SK-N-SH (cell line): ENCODE results near the gene ATP6V1G2. TPM values are rescaled to one million over a fixed set of nuclear protein-coding genes. Genes with fewer than 3 reads are reported as not detected.

ENCODE experiments used
- CTCF ChIA-PET: fragments of 300-600, 350-600 bp; formaldehyde crosslinking; extraction: SDS; loops from one replicate; lab custom pipeline; 2021; lab: Yijun Ruan, JAX
- POLR2A ChIA-PET: fragments of 350-600 bp; sonication (Branson Sonifier 250); formaldehyde crosslinking; extraction: SDS; loops from one replicate; lab custom pipeline; 2020; ENCODE audit warnings: antibody characterized with exemption, inconsistent platforms; lab: Yijun Ruan, JAX
- DNase-seq: peaks from one replicate; pipeline ENCODE4 v3.0.0; 2012
- H2AFZ ChIP-seq: fragments of 200-600 bp; sonication (generic); 2 replicates; pipeline ENCODE4 v1.8.1; 2016; ENCODE audit warnings: antibody characterized with exemption, mild to moderate bottlenecking, low read depth
- H3F3A ChIP-seq: fragments of 200-600 bp; sonication (generic); replicated peaks from 2 replicates; pipeline ENCODE3; 2016; ENCODE audit warnings: antibody characterized with exemption, mild to moderate bottlenecking; ENCODE audit not compliant: insufficient read depth
- H3K27ac ChIP-seq, 2 experiments: fragments of 200-500 bp in 1 of 2; fragments of 200-600 bp in 1 of 2; sonication (Bioruptor generic) in 1 of 2; sonication (generic), shearing (Covaris generic) in 1 of 2; 2 replicates each; pipeline versions ENCODE4 v1.5.1 to v1.6.1; 2014 to 2016; ENCODE audit warnings: low read depth in 2 of 2, inconsistent platforms in 1 of 2, low read length in 1 of 2, mild to moderate bottlenecking in 1 of 2, mixed read lengths in 1 of 2
- H3K27me3 ChIP-seq: fragments of 200-600 bp; sonication (generic), shearing (Covaris generic); 2 replicates; pipeline ENCODE4 v1.6.1; 2016; ENCODE audit warnings: mixed run types; ENCODE audit not compliant: insufficient read depth
- H3K36me3 ChIP-seq, 2 experiments: fragments of 200-500 bp in 1 of 2; fragments of 200-600 bp in 1 of 2; sonication (Bioruptor generic) in 1 of 2; sonication (generic) in 1 of 2; replicated peaks in 1 of 2; 2 replicates each; pipeline versions ENCODE3 to v1.5.1; 2014 to 2016; ENCODE audit warnings: low read length in 1 of 2, mild to moderate bottlenecking in 1 of 2; ENCODE audit not compliant: insufficient read depth in 2 of 2, control insufficient read depth in 1 of 2
- H3K4me1 ChIP-seq, 2 experiments: fragments of 200-500 bp in 1 of 2; fragments of 200-600 bp in 1 of 2; sonication (Bioruptor generic) in 1 of 2; sonication (generic), shearing (Covaris generic) in 1 of 2; 2 replicates each; pipeline versions ENCODE4 v1.5.1 to v1.6.1; 2014 to 2016; ENCODE audit warnings: low read depth in 1 of 2, low read length in 1 of 2, mixed run types in 1 of 2; ENCODE audit not compliant: insufficient read depth in 2 of 2, control insufficient read depth in 1 of 2
- H3K4me2 ChIP-seq: fragments of 200-600 bp; sonication (generic), shearing (Covaris generic); 2 replicates; pipeline ENCODE4 v1.6.1; 2017; ENCODE audit warnings: mixed run types
- H3K4me3 ChIP-seq, 2 experiments: fragments of 200-500 bp in 1 of 2; fragments of 200-600 bp in 1 of 2; sonication (Bioruptor generic) in 1 of 2; sonication (generic), shearing (Covaris generic) in 1 of 2; 2 replicates each; pipeline versions ENCODE4 v1.5.1 to v1.8.1; 2014 to 2016; ENCODE audit warnings: low read depth in 2 of 2, inconsistent platforms in 1 of 2, low read length in 1 of 2, mild to moderate bottlenecking in 1 of 2, mixed read lengths in 1 of 2, moderate library complexity in 1 of 2
- H3K79me2 ChIP-seq: fragments of 200-600 bp; sonication (generic); 2 replicates; pipeline ENCODE4 v1.8.1; 2017; ENCODE audit warnings: mild to moderate bottlenecking; ENCODE audit not compliant: insufficient read depth
- H3K9ac ChIP-seq: fragments of 200-600 bp; sonication (generic); 2 replicates; pipeline ENCODE4 v1.6.1; 2017; ENCODE audit warnings: mixed run types
- H3K9me2 ChIP-seq: fragments of 200-600 bp; sonication (generic); 2 replicates; pipeline ENCODE4 v1.6.1; 2017; ENCODE audit warnings: mixed run types
- H3K9me3 ChIP-seq: fragments of 200-600 bp; sonication (generic); 2 replicates; pipeline ENCODE4 v1.6.1; 2017; ENCODE audit warnings: mixed run types, mild to moderate bottlenecking, moderate library complexity
- H4K20me1 ChIP-seq: fragments of 200-600 bp; sonication (generic); 2 replicates; pipeline ENCODE4 v1.6.1; 2017; ENCODE audit warnings: mild to moderate bottlenecking, mixed run types; ENCODE audit not compliant: insufficient read depth
- ELF1 ChIP-seq: IDR thresholded peaks from 2 replicates; pipeline ENCODE4 v1.4.0; 2012
- EP300 ChIP-seq, 2 experiments: IDR thresholded peaks; 2 replicates each; pipeline versions ENCODE4 v1.4.0 to v1.6.1; 2012; ENCODE audit warnings: borderline replicate concordance in 1 of 2, low read depth in 1 of 2, low read length in 1 of 2
- FOSL2 ChIP-seq: IDR thresholded peaks from 2 replicates; pipeline ENCODE4 v1.4.0; 2012; ENCODE audit warnings: low read depth, mild to moderate bottlenecking, moderate library complexity, borderline replicate concordance
- FOXM1 ChIP-seq: IDR thresholded peaks from 2 replicates; pipeline ENCODE4 v1.4.0; 2012; ENCODE audit warnings: low read depth, mild to moderate bottlenecking
- GATA2 ChIP-seq: sonication (generic); formaldehyde crosslinking; IDR thresholded peaks from 2 replicates; pipeline ENCODE4 v1.5.0; 2020; ENCODE audit warnings: mild to moderate bottlenecking, missing genetic modification reagents
- MEF2A ChIP-seq: IDR thresholded peaks from 2 replicates; pipeline ENCODE4 v1.4.0; 2012; ENCODE audit warnings: low read depth, borderline replicate concordance
- NRF1 ChIP-seq: IDR thresholded peaks from 2 replicates; pipeline ENCODE4 v1.6.1; 2012; ENCODE audit warnings: low read depth, mild to moderate bottlenecking, low read length
- YY1 ChIP-seq: IDR thresholded peaks from 2 replicates; pipeline ENCODE4 v1.4.0; 2012; ENCODE audit warnings: low read depth, mild to moderate bottlenecking
- WGBS: methylation state at CpG from one replicate; pipeline ENCODE4 v1.1.6; 2017; ENCODE audit warnings: low lambda C conversion rate; 5-methylcytosine and 5-hydroxymethylcytosine counted together
- polyA plus RNA-seq, 3 experiments: library from polyadenylated mRNA; depleted of rRNA; stranded (reverse); fragments of >200 nt; gene quantifications; 2 replicates each; pipeline ENCODE4 v1.2.3, GENCODE V29; 2012
- TF ChIP-seq, protein P1 (sequence below): IDR thresholded peaks from 2 replicates; pipeline ENCODE4 v1.4.0; 2012; ENCODE audit warnings: low read depth, borderline replicate concordance
- TF ChIP-seq, protein P2 (sequence below): fragments of 150-350 bp; IDR thresholded peaks from 2 replicates; pipeline ENCODE4 v1.6.1; 2017; ENCODE audit warnings: antibody characterized with exemption, low read length, low read depth, borderline replicate concordance
- TF ChIP-seq, protein P3 (sequence below): fragments of 150-350 bp; IDR thresholded peaks from 2 replicates; pipeline ENCODE4 v1.6.1; 2016; ENCODE audit warnings: mild to moderate bottlenecking, low read depth, low read length

ATP6V1G2 gene
- polyA plus RNA-seq, 1 of the 3 experiments (the other 2 are of a cell fraction): 13.6 TPM

DNA sequence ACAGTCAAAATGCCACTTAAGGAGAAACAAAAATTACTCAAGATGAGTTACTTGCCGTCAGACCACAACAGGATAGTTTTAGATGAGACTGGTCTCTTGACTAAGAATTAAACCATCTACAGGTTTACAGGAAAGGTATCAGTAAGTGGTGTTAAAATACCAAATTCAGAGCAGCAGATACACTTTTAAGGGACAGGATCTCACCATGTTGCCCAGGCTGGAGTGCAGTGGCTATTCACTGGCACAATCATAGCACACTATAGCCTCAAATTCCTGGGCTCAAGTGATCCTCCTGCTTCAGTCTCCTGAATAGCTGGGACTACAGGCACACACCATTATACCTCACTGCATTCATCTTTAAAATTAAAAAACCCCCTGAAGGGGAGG lies 13.0 kb downstream of the ATP6V1G2 start:
- no peak for TF ChIP-seq MEF2A
- no peak for TF ChIP-seq EP300 (IDR thresholded peaks at IDR 0.05; ENCODE audit: borderline replicate concordance in 1 of 2, low read depth in 1 of 2, low read length in 1 of 2)
- no peak for TF ChIP-seq FOXM1
- peaks cover 76 to 79% of the 10 kb centered on the region in 2 experiments for H3K36me3 ChIP-seq
- H3K4me1 ChIP-seq: 0 out of 4 replicates have a peak, but pooled peaks cover 0 to 2% of the 10 kb centered on the region in 2 experiments
- peaks cover 28% of the 10 kb centered on the region for H3F3A ChIP-seq
- H3K4me3 ChIP-seq: no peak overlapping the region
- no peaks in the 10 kb centered on the region for H3K9me3 ChIP-seq
- 95% methylated on average over 1 of the region's 1 CpG for WGBS
- no peak overlapping the region for H3K27ac ChIP-seq
- ChIA-PET POLR2A (interaction anchor here (1.0 kb wide), 1 partner anchor 9 kb away, joined by 3 read pairs; no protein-coding TSS in a partner anchor), CTCF (interaction anchor here (1.2 kb wide), 1 partner anchor 13 kb away, joined by 3 read pairs; the partner anchor contains the start of gene ATP6V1G2)
- no peak for DNase-seq
- H4K20me1 ChIP-seq: peaks cover 71% of the 10 kb centered on the region
- H3K9me2 ChIP-seq: no peaks in the 10 kb centered on the region
- no peak overlapping the region for H3K9ac ChIP-seq
- H3K27me3 ChIP-seq: no peaks in the 10 kb centered on the region
- H2AFZ ChIP-seq: no peak overlapping the region
- no peak overlapping the region for H3K4me2 ChIP-seq
- peaks cover 43% of the 10 kb centered on the region for H3K79me2 ChIP-seq

DNA sequence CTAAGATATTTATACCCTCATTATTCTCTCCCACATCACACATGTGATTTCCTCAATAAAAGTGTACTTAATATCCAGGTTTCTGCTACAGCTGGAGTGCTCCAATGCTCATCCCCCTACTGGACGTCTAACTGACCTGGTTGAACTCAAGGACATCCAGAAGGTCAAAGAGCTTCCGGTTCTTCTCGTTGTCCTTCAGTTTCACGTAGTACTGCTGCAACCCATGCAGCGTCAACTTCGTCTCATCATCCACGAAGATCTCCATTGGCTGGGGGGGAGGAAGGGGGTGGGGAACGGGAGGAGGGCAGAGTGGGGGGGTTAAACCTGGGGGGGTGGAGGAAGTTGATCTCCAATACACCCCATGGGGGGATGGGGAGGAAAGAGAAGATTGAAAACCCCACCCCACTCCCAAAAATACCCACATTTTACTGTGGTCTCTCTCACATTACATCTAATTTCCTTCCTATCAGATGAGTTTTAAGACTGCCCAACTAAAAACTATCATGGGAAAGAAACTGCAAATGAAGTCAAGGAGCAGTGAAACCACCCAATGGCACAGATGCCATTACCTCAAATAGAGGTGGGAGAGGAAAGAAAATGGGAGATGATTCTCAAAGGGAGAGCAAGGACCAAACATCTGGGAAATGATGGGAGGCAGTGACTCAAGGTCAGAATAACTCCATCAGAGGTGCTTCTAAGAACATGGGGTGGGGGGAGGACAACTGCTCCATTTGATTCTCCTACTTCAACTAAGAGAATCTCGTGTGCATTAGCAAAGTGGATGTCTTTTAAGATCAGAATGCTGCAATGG lies 13.6 kb downstream of the ATP6V1G2 start:
- H3K4me1 ChIP-seq: no peaks in the 10 kb centered on the region
- H3K27me3 ChIP-seq: no peaks in the 10 kb centered on the region
- no peak overlapping the region for H3K27ac ChIP-seq
- no peak for DNase-seq
- H3K4me3 ChIP-seq: no peak overlapping the region
- peaks cover 28% of the 10 kb centered on the region for H3F3A ChIP-seq
- H3K36me3 ChIP-seq: peaks cover 73 to 74% of the 10 kb centered on the region in 2 experiments
- CTCF ChIA-PET: interaction anchor here (1.4 to 3.0 kb wide), 3 partner anchors 7 to 65 kb away, joined by 3 to 12 read pairs (median 5); partner anchors contain the start of gene DDX39B
- H3K79me2 ChIP-seq: peaks cover 37% of the 10 kb centered on the region
- WGBS: 83% methylated on average over 9 of the region's 9 CpGs
- H3K4me2 ChIP-seq: no peak overlapping the region
- no peak overlapping the region for H2AFZ ChIP-seq
- H3K9me3 ChIP-seq: no peaks in the 10 kb centered on the region
- no peak overlapping the region for H3K9ac ChIP-seq
- POLR2A ChIA-PET: no interaction called here
- H4K20me1 ChIP-seq: peaks cover 65% of the 10 kb centered on the region
- no peaks in the 10 kb centered on the region for H3K9me2 ChIP-seq
- no peak for TF ChIP-seq YY1
- no peak for TF ChIP-seq NRF1
- TF ChIP-seq, protein P1, sequence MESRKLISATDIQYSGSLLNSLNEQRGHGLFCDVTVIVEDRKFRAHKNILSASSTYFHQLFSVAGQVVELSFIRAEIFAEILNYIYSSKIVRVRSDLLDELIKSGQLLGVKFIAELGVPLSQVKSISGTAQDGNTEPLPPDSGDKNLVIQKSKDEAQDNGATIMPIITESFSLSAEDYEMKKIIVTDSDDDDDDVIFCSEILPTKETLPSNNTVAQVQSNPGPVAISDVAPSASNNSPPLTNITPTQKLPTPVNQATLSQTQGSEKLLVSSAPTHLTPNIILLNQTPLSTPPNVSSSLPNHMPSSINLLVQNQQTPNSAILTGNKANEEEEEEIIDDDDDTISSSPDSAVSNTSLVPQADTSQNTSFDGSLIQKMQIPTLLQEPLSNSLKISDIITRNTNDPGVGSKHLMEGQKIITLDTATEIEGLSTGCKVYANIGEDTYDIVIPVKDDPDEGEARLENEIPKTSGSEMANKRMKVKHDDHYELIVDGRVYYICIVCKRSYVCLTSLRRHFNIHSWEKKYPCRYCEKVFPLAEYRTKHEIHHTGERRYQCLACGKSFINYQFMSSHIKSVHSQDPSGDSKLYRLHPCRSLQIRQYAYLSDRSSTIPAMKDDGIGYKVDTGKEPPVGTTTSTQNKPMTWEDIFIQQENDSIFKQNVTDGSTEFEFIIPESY: no peak
- TF ChIP-seq, protein P2, sequence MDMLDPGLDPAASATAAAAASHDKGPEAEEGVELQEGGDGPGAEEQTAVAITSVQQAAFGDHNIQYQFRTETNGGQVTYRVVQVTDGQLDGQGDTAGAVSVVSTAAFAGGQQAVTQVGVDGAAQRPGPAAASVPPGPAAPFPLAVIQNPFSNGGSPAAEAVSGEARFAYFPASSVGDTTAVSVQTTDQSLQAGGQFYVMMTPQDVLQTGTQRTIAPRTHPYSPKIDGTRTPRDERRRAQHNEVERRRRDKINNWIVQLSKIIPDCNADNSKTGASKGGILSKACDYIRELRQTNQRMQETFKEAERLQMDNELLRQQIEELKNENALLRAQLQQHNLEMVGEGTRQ: no peak
- TF ChIP-seq FOSL2: no peak
- TF ChIP-seq ELF1: no peak
- TF ChIP-seq, protein P3, sequence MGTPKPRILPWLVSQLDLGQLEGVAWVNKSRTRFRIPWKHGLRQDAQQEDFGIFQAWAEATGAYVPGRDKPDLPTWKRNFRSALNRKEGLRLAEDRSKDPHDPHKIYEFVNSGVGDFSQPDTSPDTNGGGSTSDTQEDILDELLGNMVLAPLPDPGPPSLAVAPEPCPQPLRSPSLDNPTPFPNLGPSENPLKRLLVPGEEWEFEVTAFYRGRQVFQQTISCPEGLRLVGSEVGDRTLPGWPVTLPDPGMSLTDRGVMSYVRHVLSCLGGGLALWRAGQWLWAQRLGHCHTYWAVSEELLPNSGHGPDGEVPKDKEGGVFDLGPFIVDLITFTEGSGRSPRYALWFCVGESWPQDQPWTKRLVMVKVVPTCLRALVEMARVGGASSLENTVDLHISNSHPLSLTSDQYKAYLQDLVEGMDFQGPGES: no peak
- TF ChIP-seq GATA2 (CRISPR knock-in tag): no peak
